RWPE1 (cell line): ENCODE results near the gene FILIP1L.

ENCODE experiments used
- CTCF ChIA-PET: fragments of 350-600 bp; sonication (Branson Sonifier 250); formaldehyde crosslinking; extraction: SDS; loops from one replicate; lab custom pipeline; 2021; lab: Yijun Ruan, JAX
- POLR2A ChIA-PET: fragments of 400-600 bp; formaldehyde crosslinking; extraction: SDS; loops from one replicate; lab custom pipeline; 2020; ENCODE audit warnings: antibody characterized with exemption; ENCODE audit not compliant: low non-redundant PET; lab: Yijun Ruan, JAX
- DNase-seq: peaks from one replicate; pipeline ENCODE4 v3.0.0; 2012; ENCODE audit warnings: low spot score
- H3K27ac ChIP-seq: fragments of 450-650 bp; 2 replicates; pipeline ENCODE4 v1.5.1; 2017
- CTCF ChIP-seq: fragments of 450-650 bp; conservative IDR thresholded peaks from 2 replicates; pipeline ENCODE4 v1.5.1; 2017; ENCODE audit warnings: low read depth, mild to moderate bottlenecking

FILIP1L gene

GRCh38 chr3:99859825-99860224 is 254.5 kb downstream of the FILIP1L start:
- ChIA-PET POLR2A (no interaction called here), CTCF (interaction anchor here (0.8 to 1.3 kb wide), 3 partner anchors 15 to 394 kb away, joined by 3 to 6 read pairs (median 3); no protein-coding TSS in a partner anchor)
- H3K27ac ChIP-seq, result no peak overlapping the region
- DNase-seq, result peak; percentile 72
- no peak for TF ChIP-seq CTCF

- no peak overlapping the region for H3K27ac ChIP-seq
- no peak for TF ChIP-seq CTCF
- DNase-seq, result no peak
- ChIA-PET CTCF (interaction anchor here (1.2 kb wide), 1 partner anchor 15 kb away, joined by 5 read pairs; no protein-coding TSS in a partner anchor), POLR2A (no interaction called here)
Observed at GRCh38 chr3:99858469-99858868, 255.8 kb downstream of the FILIP1L start.

- H3K27ac ChIP-seq, result no peak overlapping the region
- POLR2A ChIA-PET, result no interaction called here
- TF ChIP-seq CTCF, result no peak
- DNase-seq, result no peak
- CTCF ChIA-PET, result no interaction called here
Observed at GRCh38 chr3:99857278-99857677, 257.0 kb downstream of the FILIP1L start.

GRCh38 chr3:99856437-99857220 is 257.7 kb downstream of the FILIP1L start:
- ChIA-PET CTCF (no interaction called here), POLR2A (no interaction called here)
- TF ChIP-seq CTCF, result no peak
- H3K27ac ChIP-seq, result no peak overlapping the region
- no peak for DNase-seq

GRCh38 chr3:99855900-99856299 is 258.4 kb downstream of the FILIP1L start:
- no peak for TF ChIP-seq CTCF
- H3K27ac ChIP-seq, result no peak overlapping the region
- POLR2A ChIA-PET, result no interaction called here
- DNase-seq, result no peak
- CTCF ChIA-PET, result interaction anchor here (0.6 kb wide), 1 partner anchor 13 kb away, joined by 3 read pairs; no protein-coding TSS in a partner anchor

- ChIA-PET POLR2A (no interaction called here), CTCF (interaction anchor here (0.5 to 0.6 kb wide), 2 partner anchors 93 to 214 kb away, joined by 3 read pairs; no protein-coding TSS in a partner anchor)
- no peak for DNase-seq
Observed at GRCh38 chr3:99854756-99855298, 259.5 kb downstream of the FILIP1L start.

More at GRCh38 chr3:99854756-99855298, 259.5 kb downstream of the FILIP1L start:
- TF ChIP-seq CTCF, result no peak
- H3K27ac ChIP-seq, result no peak overlapping the region
